ENCODE measurements around the gene RNPEPL1.
A peak's percentile ranks its signal among the peaks of the same experiment; 100 is the strongest.

Gene RNPEPL1

GRCh38 chr2:240579771-240580614 lies 11.7 kb downstream of the RNPEPL1 start:
- no peak overlapping the region for H3K4me3 ChIP-seq (ENCODE audit: low read depth, low read length)
- no peaks in the 10 kb centered on the region for H3K27me3 ChIP-seq (ENCODE audit: control insufficient read depth, insufficient read depth, low read length)
- H3K4me1 ChIP-seq (ENCODE audit: control insufficient read depth, insufficient read depth, low read length) = peaks cover 26% of the 10 kb centered on the region
- H3K9ac ChIP-seq (ENCODE audit: low read length) = no peak overlapping the region
- peaks cover 5% of the 10 kb centered on the region; the same call in 1 of the 2 replicates for H3K36me3 ChIP-seq (ENCODE audit: control insufficient read depth, insufficient read depth, low read length)
- H3K27ac ChIP-seq (ENCODE audit: low read depth, low read length) = no peak overlapping the region
- no peaks in the 10 kb centered on the region for H3K9me3 ChIP-seq (ENCODE audit: control insufficient read depth, insufficient read depth, low read depth, low read length)

DNA sequence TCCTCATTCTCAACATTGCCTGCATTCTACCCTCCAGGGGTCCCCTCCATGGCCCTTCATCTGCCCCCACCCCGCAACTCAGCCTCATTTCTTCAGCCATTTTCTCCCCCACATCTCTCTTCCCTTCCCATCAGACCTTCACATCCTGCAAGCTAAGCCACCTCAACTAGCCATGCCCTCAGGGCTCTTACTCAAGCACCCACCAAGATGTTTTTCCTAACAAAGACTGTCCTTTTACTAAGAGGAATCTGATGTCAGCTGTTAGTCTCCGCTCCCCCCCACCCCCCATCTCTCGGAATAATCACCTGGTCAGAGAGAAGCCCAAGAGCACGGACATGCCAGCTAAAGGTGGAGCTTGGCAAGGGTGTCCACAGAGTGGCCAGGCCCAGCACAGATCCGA lies 13.5 kb downstream of the RNPEPL1 start:
- Histone ChIP-seq H3K27me3 (ENCODE audit: control insufficient read depth, insufficient read depth, low read length) (no peaks in the 10 kb centered on the region), H3K4me1 (ENCODE audit: control insufficient read depth, insufficient read depth, low read length) (peaks cover 30% of the 10 kb centered on the region), H3K27ac (ENCODE audit: low read depth, low read length) (no peak overlapping the region), H3K9ac (ENCODE audit: low read length) (no peak overlapping the region), H3K4me3 (ENCODE audit: low read depth, low read length) (no peak overlapping the region; the same call in 1 of the 2 replicates), H3K9me3 (ENCODE audit: control insufficient read depth, insufficient read depth, low read depth, low read length) (no peaks in the 10 kb centered on the region), H3K36me3 (ENCODE audit: control insufficient read depth, insufficient read depth, low read length) (peaks cover 3% of the 10 kb centered on the region; the same call in 1 of the 2 replicates)

- H3K27ac ChIP-seq (ENCODE audit: low read depth, low read length) = no peak overlapping the region
Observed at GRCh38 chr2:240582781-240583180, 14.5 kb downstream of the RNPEPL1 start.

GRCh38 chr2:240583774-240584173 lies 15.5 kb downstream of the RNPEPL1 start:
- H3K9me3 ChIP-seq (ENCODE audit: control insufficient read depth, insufficient read depth, low read depth, low read length) = no peaks in the 10 kb centered on the region
- H3K4me3 ChIP-seq (ENCODE audit: low read depth, low read length) = no peak overlapping the region
- no peaks in the 10 kb centered on the region for H3K36me3 ChIP-seq (ENCODE audit: control insufficient read depth, insufficient read depth, low read length)
- no peak overlapping the region for H3K27ac ChIP-seq (ENCODE audit: low read depth, low read length)
- H3K9ac ChIP-seq (ENCODE audit: low read length) = no peak overlapping the region
- H3K27me3 ChIP-seq (ENCODE audit: control insufficient read depth, insufficient read depth, low read length) = no peaks in the 10 kb centered on the region
- peaks cover 39% of the 10 kb centered on the region for H3K4me1 ChIP-seq (ENCODE audit: control insufficient read depth, insufficient read depth, low read length)

More at GRCh38 chr2:240582781-240583180, 14.5 kb downstream of the RNPEPL1 start:
- Histone ChIP-seq H3K27me3 (ENCODE audit: control insufficient read depth, insufficient read depth, low read length) (no peaks in the 10 kb centered on the region), H3K4me3 (ENCODE audit: low read depth, low read length) (no peak overlapping the region), H3K4me1 (ENCODE audit: control insufficient read depth, insufficient read depth, low read length) (peaks cover 36% of the 10 kb centered on the region), H3K36me3 (ENCODE audit: control insufficient read depth, insufficient read depth, low read length) (peaks cover 2% of the 10 kb centered on the region; the same call in 1 of the 2 replicates), H3K9me3 (ENCODE audit: control insufficient read depth, insufficient read depth, low read depth, low read length) (no peaks in the 10 kb centered on the region), H3K9ac (ENCODE audit: low read length) (no peak overlapping the region)

DNA sequence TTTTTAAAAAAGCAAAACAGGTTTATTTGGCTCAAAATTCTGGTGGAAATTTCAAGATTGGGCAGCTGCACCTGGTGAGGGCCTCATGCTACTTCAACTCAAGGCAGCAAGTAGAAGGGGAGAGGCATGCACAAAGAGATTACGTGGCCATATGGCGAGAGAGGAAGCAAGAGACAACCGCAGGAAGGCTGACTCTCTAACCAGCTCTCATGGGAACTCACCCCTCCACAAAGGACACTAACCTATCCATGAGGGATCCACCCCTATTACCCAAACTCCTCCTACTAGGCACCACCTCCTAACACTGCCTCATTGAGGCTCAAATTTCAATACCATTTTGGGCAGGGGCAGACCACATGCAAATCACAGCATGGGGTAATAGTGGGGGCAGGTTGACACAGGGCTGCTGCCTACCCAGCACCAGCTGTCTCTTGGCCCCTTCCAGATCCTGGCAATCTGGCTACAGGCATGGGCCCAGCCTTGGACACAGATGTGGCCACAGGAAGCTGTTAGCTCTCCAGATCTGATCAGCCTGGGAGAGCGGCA lies 16.3 kb downstream of the RNPEPL1 start:
- no peaks in the 10 kb centered on the region for H3K9me3 ChIP-seq (ENCODE audit: control insufficient read depth, insufficient read depth, low read depth, low read length)
- no peak overlapping the region for H3K27ac ChIP-seq (ENCODE audit: low read depth, low read length)
- H3K27me3 ChIP-seq (ENCODE audit: control insufficient read depth, insufficient read depth, low read length) = no peaks in the 10 kb centered on the region
- H3K4me3 ChIP-seq (ENCODE audit: low read depth, low read length) = peak overlapping the region; percentile 78
- H3K4me1 ChIP-seq (ENCODE audit: control insufficient read depth, insufficient read depth, low read length) = peaks cover 38% of the 10 kb centered on the region
- 0 out of 2 replicates have a peak, but pooled peaks cover 2% of the 10 kb centered on the region for H3K36me3 ChIP-seq (ENCODE audit: control insufficient read depth, insufficient read depth, low read length)
- H3K9ac ChIP-seq (ENCODE audit: low read length) = no peak overlapping the region

DNA sequence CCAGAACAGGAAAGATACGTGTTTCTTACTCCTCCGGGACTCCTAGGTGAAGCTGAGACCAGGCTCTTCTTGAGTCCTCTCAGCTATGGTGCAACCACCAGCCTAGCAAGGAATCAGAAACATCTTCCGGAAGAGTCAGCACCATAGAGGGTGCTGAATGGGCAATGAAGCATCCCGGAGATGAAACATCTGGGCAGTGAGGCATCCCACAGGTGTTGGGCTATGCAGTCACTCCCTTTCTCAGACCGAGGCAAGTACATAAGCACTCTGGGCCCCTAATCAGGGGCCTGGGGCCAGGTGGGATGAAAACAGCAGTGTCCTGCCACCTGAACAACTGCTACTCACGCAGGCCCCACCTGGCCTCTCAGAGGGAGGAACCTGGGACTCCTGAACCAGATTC lies 16.8 kb downstream of the RNPEPL1 start:
- Histone ChIP-seq H3K27me3 (ENCODE audit: control insufficient read depth, insufficient read depth, low read length) (no peaks in the 10 kb centered on the region), H3K4me1 (ENCODE audit: control insufficient read depth, insufficient read depth, low read length) (peaks cover 32% of the 10 kb centered on the region), H3K36me3 (ENCODE audit: control insufficient read depth, insufficient read depth, low read length) (peaks cover 7% of the 10 kb centered on the region; the same call in 1 of the 2 replicates), H3K27ac (ENCODE audit: low read depth, low read length) (no peak overlapping the region), H3K4me3 (ENCODE audit: low read depth, low read length) (peak overlapping the region; percentile 78), H3K9ac (ENCODE audit: low read length) (no peak overlapping the region), H3K9me3 (ENCODE audit: control insufficient read depth, insufficient read depth, low read depth, low read length) (no peaks in the 10 kb centered on the region)

GRCh38 chr2:240585681-240586197 lies 17.5 kb downstream of the RNPEPL1 start:
- Histone ChIP-seq H3K27ac (ENCODE audit: low read depth, low read length) (0 out of 2 replicates have a peak overlapping the region, but pooled peaks have one; percentile 85), H3K4me1 (ENCODE audit: control insufficient read depth, insufficient read depth, low read length) (peaks cover 26% of the 10 kb centered on the region), H3K9ac (ENCODE audit: low read length) (peak overlapping the region; percentile 77), H3K36me3 (ENCODE audit: control insufficient read depth, insufficient read depth, low read length) (peaks cover 13% of the 10 kb centered on the region), H3K9me3 (ENCODE audit: control insufficient read depth, insufficient read depth, low read depth, low read length) (no peaks in the 10 kb centered on the region), H3K27me3 (ENCODE audit: control insufficient read depth, insufficient read depth, low read length) (no peaks in the 10 kb centered on the region), H3K4me3 (ENCODE audit: low read depth, low read length) (peak overlapping the region; percentile 78)

- no peaks in the 10 kb centered on the region for H3K27me3 ChIP-seq (ENCODE audit: control insufficient read depth, insufficient read depth, low read length)
- H3K4me3 ChIP-seq (ENCODE audit: low read depth, low read length) = peak within 1 kb of the TSS; percentile 78
- H3K9ac ChIP-seq (ENCODE audit: low read length) = peak within 1 kb of the TSS; percentile 77
- H3K27ac ChIP-seq (ENCODE audit: low read depth, low read length) = peak within 1 kb of the TSS; percentile 85
- H3K9me3 ChIP-seq (ENCODE audit: control insufficient read depth, insufficient read depth, low read depth, low read length) = no peaks in the 10 kb centered on the region
- H3K36me3 ChIP-seq (ENCODE audit: control insufficient read depth, insufficient read depth, low read length) = peaks cover 20% of the 10 kb centered on the region
- peaks cover 26% of the 10 kb centered on the region for H3K4me1 ChIP-seq (ENCODE audit: control insufficient read depth, insufficient read depth, low read length)
Observed at GRCh38 chr2:240586198-240586918, 18.1 kb downstream of the RNPEPL1 start, which contains the start of gene CAPN10. Gene CAPN10, plus strand, starts transcription at chr2:240586734. Its CDS starts 178 bp downstream, at chr2:240586912.

- peaks cover 28% of the 10 kb centered on the region for H3K36me3 ChIP-seq (ENCODE audit: control insufficient read depth, insufficient read depth, low read length)
- H3K27ac ChIP-seq (ENCODE audit: low read depth, low read length) = peak overlapping the region; percentile 85; the same call in 1 of the 2 replicates
- peaks cover 24% of the 10 kb centered on the region for H3K4me1 ChIP-seq (ENCODE audit: control insufficient read depth, insufficient read depth, low read length)
- no peaks in the 10 kb centered on the region for H3K9me3 ChIP-seq (ENCODE audit: control insufficient read depth, insufficient read depth, low read depth, low read length)
- H3K27me3 ChIP-seq (ENCODE audit: control insufficient read depth, insufficient read depth, low read length) = no peaks in the 10 kb centered on the region
- peak overlapping the region; percentile 78 for H3K4me3 ChIP-seq (ENCODE audit: low read depth, low read length)
- H3K9ac ChIP-seq (ENCODE audit: low read length) = peak overlapping the region; percentile 56
Observed at GRCh38 chr2:240586919-240587800, 18.9 kb downstream of the RNPEPL1 start.
